Measurements from ENCODE around the gene OGDH.

OGDH gene

DNA sequence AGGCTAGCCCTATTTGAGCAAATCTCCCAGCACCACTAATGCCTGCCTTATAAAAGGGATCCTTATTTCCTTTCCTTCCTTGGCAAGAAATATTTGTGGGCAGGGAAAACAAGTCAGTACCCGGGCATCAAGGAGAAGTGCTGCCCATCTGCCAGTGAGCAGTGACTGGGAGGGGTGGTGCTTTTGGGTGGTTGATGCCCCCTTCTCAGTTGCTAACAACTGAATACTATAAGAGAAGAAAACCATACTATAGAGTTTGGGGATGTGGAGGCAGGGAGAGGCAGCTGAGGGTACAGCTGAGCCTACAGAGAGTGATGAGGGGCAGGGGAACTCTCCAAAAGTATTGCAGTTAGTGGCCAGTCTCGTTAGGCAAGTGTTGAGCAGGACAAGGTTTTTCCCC lies 39.3 kb downstream of the OGDH start:
- Histone ChIP-seq H3K9me3 (ENCODE audit: low read depth, low read length) (no peaks in the 10 kb centered on the region), H3K36me3 (ENCODE audit: insufficient read depth, low read length) (peaks cover 27% of the 10 kb centered on the region; the same call in 1 of the 2 replicates), H3K4me3 (no peak overlapping the region), H3K27ac (no peak overlapping the region), H3K9ac (ENCODE audit: insufficient read length) (no peak overlapping the region)
- no peak for DNase-seq (ENCODE audit: low read depth, low spot score)
- TF ChIP-seq EZH2 (IDR thresholded peaks at IDR 0.05) (no peak), FOXP2 (optimal IDR thresholded peaks at IDR 0.05; ENCODE audit: control extremely low read depth, extremely low read length, insufficient read depth) (no peak), POLR2AphosphoS5 (IDR thresholded peaks at IDR 0.05; ENCODE audit: borderline replicate concordance, low read depth, low read length) (no peak)

- no peak overlapping the region for H3K4me3 ChIP-seq
- no peak overlapping the region for H3K27ac ChIP-seq
- TF ChIP-seq EZH2 (IDR thresholded peaks at IDR 0.05) (no peak), FOXP2 (optimal IDR thresholded peaks at IDR 0.05; ENCODE audit: control extremely low read depth, extremely low read length, insufficient read depth) (no peak), POLR2AphosphoS5 (IDR thresholded peaks at IDR 0.05; ENCODE audit: borderline replicate concordance, low read depth, low read length) (no peak)
- H3K36me3 ChIP-seq (ENCODE audit: insufficient read depth, low read length) = peaks cover 27% of the 10 kb centered on the region; the same call in 1 of the 2 replicates
- no peak overlapping the region for H3K9ac ChIP-seq (ENCODE audit: insufficient read length)
- no peak for DNase-seq (ENCODE audit: low read depth, low spot score)
- H3K9me3 ChIP-seq (ENCODE audit: low read depth, low read length) = no peaks in the 10 kb centered on the region
Measured at GRCh38 chr7:44646176-44646920, 39.9 kb downstream of the OGDH start.

- TF ChIP-seq EZH2 (IDR thresholded peaks at IDR 0.05) (no peak), FOXP2 (optimal IDR thresholded peaks at IDR 0.05; ENCODE audit: control extremely low read depth, extremely low read length, insufficient read depth) (no peak), POLR2AphosphoS5 (IDR thresholded peaks at IDR 0.05; ENCODE audit: borderline replicate concordance, low read depth, low read length) (no peak)
- Histone ChIP-seq H3K9me3 (ENCODE audit: low read depth, low read length) (no peaks in the 10 kb centered on the region), H3K9ac (ENCODE audit: insufficient read length) (no peak overlapping the region), H3K4me3 (no peak overlapping the region), H3K27ac (no peak overlapping the region; the same call in 1 of the 2 replicates), H3K36me3 (ENCODE audit: insufficient read depth, low read length) (peaks cover 27% of the 10 kb centered on the region; the same call in 1 of the 2 replicates)
- no peak for DNase-seq (ENCODE audit: low read depth, low spot score)
Measured at GRCh38 chr7:44646921-44647636, 40.7 kb downstream of the OGDH start.

- Histone ChIP-seq H3K9ac (ENCODE audit: insufficient read length) (no peak overlapping the region), H3K4me3 (no peak overlapping the region), H3K36me3 (ENCODE audit: insufficient read depth, low read length) (peaks cover 27% of the 10 kb centered on the region; the same call in 1 of the 2 replicates), H3K27ac (no peak overlapping the region), H3K9me3 (ENCODE audit: low read depth, low read length) (no peaks in the 10 kb centered on the region)
- DNase-seq (ENCODE audit: low read depth, low spot score) = no peak
- TF ChIP-seq POLR2AphosphoS5 (IDR thresholded peaks at IDR 0.05; ENCODE audit: borderline replicate concordance, low read depth, low read length) = no peak
- TF ChIP-seq EZH2 (IDR thresholded peaks at IDR 0.05) = no peak
- no peak for TF ChIP-seq FOXP2 (optimal IDR thresholded peaks at IDR 0.05; ENCODE audit: control extremely low read depth, extremely low read length, insufficient read depth)
Measured at GRCh38 chr7:44647981-44648714, 41.7 kb downstream of the OGDH start.

- no peak overlapping the region for H3K9ac ChIP-seq (ENCODE audit: insufficient read length)
- DNase-seq (ENCODE audit: low read depth, low spot score) = no peak
- H3K9me3 ChIP-seq (ENCODE audit: low read depth, low read length) = no peaks in the 10 kb centered on the region
- TF ChIP-seq POLR2AphosphoS5 (IDR thresholded peaks at IDR 0.05; ENCODE audit: borderline replicate concordance, low read depth, low read length) (no peak), FOXP2 (optimal IDR thresholded peaks at IDR 0.05; ENCODE audit: control extremely low read depth, extremely low read length, insufficient read depth) (no peak), EZH2 (IDR thresholded peaks at IDR 0.05) (no peak)
- H3K4me3 ChIP-seq = no peak overlapping the region
- H3K27ac ChIP-seq = no peak overlapping the region
- peaks cover 34% of the 10 kb centered on the region; the same call in 1 of the 2 replicates for H3K36me3 ChIP-seq (ENCODE audit: insufficient read depth, low read length)
Measured at GRCh38 chr7:44650242-44650641, 43.8 kb downstream of the OGDH start.

GRCh38 chr7:44650772-44651171 lies 44.3 kb downstream of the OGDH start:
- no peak overlapping the region for H3K27ac ChIP-seq
- peaks cover 39% of the 10 kb centered on the region for H3K36me3 ChIP-seq (ENCODE audit: insufficient read depth, low read length)
- no peak overlapping the region for H3K4me3 ChIP-seq
- no peaks in the 10 kb centered on the region for H3K9me3 ChIP-seq (ENCODE audit: low read depth, low read length)
- TF ChIP-seq POLR2AphosphoS5 (IDR thresholded peaks at IDR 0.05; ENCODE audit: borderline replicate concordance, low read depth, low read length) = no peak
- TF ChIP-seq FOXP2 (optimal IDR thresholded peaks at IDR 0.05; ENCODE audit: control extremely low read depth, extremely low read length, insufficient read depth) = no peak
- TF ChIP-seq EZH2 (IDR thresholded peaks at IDR 0.05) = no peak
- H3K9ac ChIP-seq (ENCODE audit: insufficient read length) = no peak overlapping the region
- DNase-seq (ENCODE audit: low read depth, low spot score) = no peak

GRCh38 chr7:44652535-44652934 lies 46.1 kb downstream of the OGDH start:
- no peaks in the 10 kb centered on the region for H3K9me3 ChIP-seq (ENCODE audit: low read depth, low read length)
- DNase-seq (ENCODE audit: low read depth, low spot score) = no peak
- H3K4me3 ChIP-seq = no peak overlapping the region
- no peak overlapping the region for H3K27ac ChIP-seq
- H3K9ac ChIP-seq (ENCODE audit: insufficient read length) = no peak overlapping the region
- peaks cover 49% of the 10 kb centered on the region for H3K36me3 ChIP-seq (ENCODE audit: insufficient read depth, low read length)
- TF ChIP-seq POLR2AphosphoS5 (IDR thresholded peaks at IDR 0.05; ENCODE audit: borderline replicate concordance, low read depth, low read length) (no peak), EZH2 (IDR thresholded peaks at IDR 0.05) (no peak), FOXP2 (optimal IDR thresholded peaks at IDR 0.05; ENCODE audit: control extremely low read depth, extremely low read length, insufficient read depth) (no peak)

- no peak for DNase-seq (ENCODE audit: low read depth, low spot score)
- Histone ChIP-seq H3K36me3 (ENCODE audit: insufficient read depth, low read length) (peaks cover 54% of the 10 kb centered on the region), H3K9ac (ENCODE audit: insufficient read length) (no peak overlapping the region), H3K9me3 (ENCODE audit: low read depth, low read length) (no peaks in the 10 kb centered on the region), H3K4me3 (no peak overlapping the region), H3K27ac (no peak overlapping the region)
- TF ChIP-seq EZH2 (IDR thresholded peaks at IDR 0.05) (no peak), FOXP2 (optimal IDR thresholded peaks at IDR 0.05; ENCODE audit: control extremely low read depth, extremely low read length, insufficient read depth) (no peak), POLR2AphosphoS5 (IDR thresholded peaks at IDR 0.05; ENCODE audit: borderline replicate concordance, low read depth, low read length) (no peak)
Measured at GRCh38 chr7:44654255-44654796, 47.9 kb downstream of the OGDH start.
